Central memory CD8-positive, alpha-beta T cell (primary cell): Measurements from ENCODE around the gene APOBR.

ENCODE experiments used
- ATAC-seq: fragments of 150-1000 bp; cut with Tn5 transposase; replicated peaks from 2 replicates; pipeline ENCODE4 v1.10.0; 2022; ENCODE audit warnings: mild to moderate bottlenecking, moderate FRiP score, moderate number of reproducible peaks; ENCODE audit not compliant: poor library complexity, severe bottlenecking; ENCODE audit errors: extremely low read depth
- DNase-seq, 2 donors: peaks; one replicate each; pipeline ENCODE4 v3.0.0; 2021; ENCODE audit warnings: low spot score in 2 of 2
- H3K27ac Mint-ChIP-seq: one replicate; pipeline ENCODE4 v1.8.0; 2022; ENCODE audit warnings: low read depth, mild to moderate bottlenecking, moderate library complexity, mixed read lengths
- H3K27me3 Mint-ChIP-seq: one replicate; pipeline ENCODE4 v1.8.0; 2022; ENCODE audit warnings: mixed read lengths
- H3K36me3 Mint-ChIP-seq: one replicate; pipeline ENCODE4 v1.8.0; 2022; ENCODE audit warnings: mild to moderate bottlenecking, moderate library complexity, mixed read lengths; ENCODE audit not compliant: insufficient read depth
- H3K4me1 Mint-ChIP-seq: one replicate; pipeline ENCODE4 v1.8.0; 2022; ENCODE audit warnings: mixed read lengths
- H3K4me3 Mint-ChIP-seq: one replicate; pipeline ENCODE4 v1.8.0; 2022; ENCODE audit warnings: mild to moderate bottlenecking, moderate library complexity, mixed read lengths
- H3K9me3 Mint-ChIP-seq: one replicate; pipeline ENCODE4 v1.8.0; 2022; ENCODE audit warnings: mixed read lengths

APOBR gene

GRCh38 chr16:28503470-28504259 is 9.2 kb downstream of the APOBR start:
- no peak overlapping the region for H3K4me3 Mint-ChIP-seq
- peaks cover 4% of the 10 kb centered on the region for H3K36me3 Mint-ChIP-seq
- DNase-seq (no peak), ATAC-seq (no peak)
- H3K9me3 Mint-ChIP-seq: no peaks in the 10 kb centered on the region
- no peaks in the 10 kb centered on the region for H3K27me3 Mint-ChIP-seq
- H3K4me1 Mint-ChIP-seq: peaks cover 26% of the 10 kb centered on the region
- no peak overlapping the region for H3K27ac Mint-ChIP-seq

GRCh38 chr16:28504707-28505404 is 10.4 kb downstream of the APOBR start:
- ATAC-seq (no peak), DNase-seq (no peak)
- Mint-ChIP-seq H3K9me3 (no peaks in the 10 kb centered on the region), H3K36me3 (peaks cover 1% of the 10 kb centered on the region), H3K4me3 (no peak overlapping the region), H3K27me3 (no peaks in the 10 kb centered on the region), H3K4me1 (peaks cover 26% of the 10 kb centered on the region), H3K27ac (no peak overlapping the region)

GRCh38 chr16:28505489-28506137 is 11.2 kb downstream of the APOBR start:
- H3K27me3 Mint-ChIP-seq: no peaks in the 10 kb centered on the region

GRCh38 chr16:28511031-28511430 is 16.6 kb downstream of the APOBR start:
- peaks cover 25% of the 10 kb centered on the region for H3K4me1 Mint-ChIP-seq
- no peak for DNase-seq
- H3K27ac Mint-ChIP-seq: no peak overlapping the region
- no peak overlapping the region for H3K4me3 Mint-ChIP-seq
- no peaks in the 10 kb centered on the region for H3K27me3 Mint-ChIP-seq
- no peak for ATAC-seq
- H3K9me3 Mint-ChIP-seq: no peaks in the 10 kb centered on the region
- H3K36me3 Mint-ChIP-seq: peaks cover 1% of the 10 kb centered on the region

More at GRCh38 chr16:28505489-28506137, 11.2 kb downstream of the APOBR start:
- no peak for ATAC-seq
- DNase-seq: no peak
- Mint-ChIP-seq H3K36me3 (peaks cover 1% of the 10 kb centered on the region), H3K9me3 (no peaks in the 10 kb centered on the region), H3K27ac (no peak overlapping the region), H3K4me1 (peaks cover 26% of the 10 kb centered on the region), H3K4me3 (no peak overlapping the region)

- DNase-seq: no peak
- Mint-ChIP-seq H3K9me3 (no peaks in the 10 kb centered on the region), H3K4me3 (no peak overlapping the region), H3K27me3 (no peaks in the 10 kb centered on the region), H3K4me1 (peaks cover 14% of the 10 kb centered on the region), H3K27ac (peak overlapping the region; percentile 83), H3K36me3 (peaks cover under 1% of the 10 kb centered on the region)
- no peak for ATAC-seq
Measured at GRCh38 chr16:28511801-28512789, 17.7 kb downstream of the APOBR start.

GRCh38 chr16:28513484-28514181 is 19.2 kb downstream of the APOBR start:
- DNase-seq: no peak
- no peak for ATAC-seq
- Mint-ChIP-seq H3K9me3 (no peaks in the 10 kb centered on the region), H3K36me3 (no peaks in the 10 kb centered on the region), H3K4me3 (no peak overlapping the region), H3K27ac (no peak overlapping the region), H3K4me1 (no peaks in the 10 kb centered on the region), H3K27me3 (no peaks in the 10 kb centered on the region)

GRCh38 chr16:28514246-28514645 is 19.8 kb downstream of the APOBR start:
- DNase-seq (no peak), ATAC-seq (no peak)
- H3K36me3 Mint-ChIP-seq: no peaks in the 10 kb centered on the region
- no peaks in the 10 kb centered on the region for H3K27me3 Mint-ChIP-seq
- H3K4me3 Mint-ChIP-seq: no peak overlapping the region
- H3K27ac Mint-ChIP-seq: no peak overlapping the region
- no peaks in the 10 kb centered on the region for H3K4me1 Mint-ChIP-seq
- no peaks in the 10 kb centered on the region for H3K9me3 Mint-ChIP-seq

- H3K36me3 Mint-ChIP-seq: peaks cover 2% of the 10 kb centered on the region
- no peak overlapping the region for H3K4me3 Mint-ChIP-seq
- H3K27me3 Mint-ChIP-seq: no peaks in the 10 kb centered on the region
- no peaks in the 10 kb centered on the region for H3K9me3 Mint-ChIP-seq
- ATAC-seq (no peak), DNase-seq (no peak)
- no peaks in the 10 kb centered on the region for H3K4me1 Mint-ChIP-seq
- no peak overlapping the region for H3K27ac Mint-ChIP-seq
Measured at GRCh38 chr16:28520672-28521071, 26.2 kb downstream of the APOBR start.

- H3K36me3 Mint-ChIP-seq: peaks cover 2% of the 10 kb centered on the region
- H3K4me1 Mint-ChIP-seq: no peaks in the 10 kb centered on the region
- no peaks in the 10 kb centered on the region for H3K9me3 Mint-ChIP-seq
- H3K4me3 Mint-ChIP-seq: no peak overlapping the region
- no peaks in the 10 kb centered on the region for H3K27me3 Mint-ChIP-seq
- DNase-seq: no peak
- no peak overlapping the region for H3K27ac Mint-ChIP-seq
- no peak for ATAC-seq
Measured at GRCh38 chr16:28521436-28521835, 27.0 kb downstream of the APOBR start.

GRCh38 chr16:28522792-28523191 is 28.3 kb downstream of the APOBR start:
- H3K9me3 Mint-ChIP-seq: no peaks in the 10 kb centered on the region
- H3K27me3 Mint-ChIP-seq: no peaks in the 10 kb centered on the region
- no peak overlapping the region for H3K4me3 Mint-ChIP-seq
- H3K27ac Mint-ChIP-seq: no peak overlapping the region
- no peaks in the 10 kb centered on the region for H3K4me1 Mint-ChIP-seq
- DNase-seq (no peak), ATAC-seq (no peak)
- peaks cover 2% of the 10 kb centered on the region for H3K36me3 Mint-ChIP-seq

- Mint-ChIP-seq H3K27me3 (no peaks in the 10 kb centered on the region), H3K36me3 (peaks cover 2% of the 10 kb centered on the region), H3K4me1 (no peaks in the 10 kb centered on the region), H3K27ac (no peak overlapping the region), H3K9me3 (no peaks in the 10 kb centered on the region), H3K4me3 (no peak overlapping the region)
- ATAC-seq: no peak
- no peak for DNase-seq
Measured at GRCh38 chr16:28524681-28525171, 30.3 kb downstream of the APOBR start.
